Measurements from ENCODE around the gene GOT1.

The GOT1 gene

GRCh38 chr10:99459217-99459616 is 28.8 kb upstream of the GOT1 start:
- no peak for TF ChIP-seq CTCF (IDR thresholded peaks at IDR 0.05; ENCODE audit: insufficient read depth, low read depth, low read length, missing control alignments)
- no peak overlapping the region for H3K4me3 ChIP-seq (ENCODE audit: low read length)
- DNase-seq (ENCODE audit: low read depth): no peak

GRCh38 chr10:99457813-99458212 is 27.4 kb upstream of the GOT1 start:
- no peak overlapping the region for H3K4me3 ChIP-seq (ENCODE audit: low read length)
- no peak for TF ChIP-seq CTCF (IDR thresholded peaks at IDR 0.05; ENCODE audit: insufficient read depth, low read depth, low read length, missing control alignments)
- no peak for DNase-seq (ENCODE audit: low read depth)

GRCh38 chr10:99456931-99457288 is 26.5 kb upstream of the GOT1 start:
- no peak for DNase-seq (ENCODE audit: low read depth)
- no peak for TF ChIP-seq CTCF (IDR thresholded peaks at IDR 0.05; ENCODE audit: insufficient read depth, low read depth, low read length, missing control alignments)
- no peak overlapping the region for H3K4me3 ChIP-seq (ENCODE audit: low read length)

- peak; percentile 75 for DNase-seq (ENCODE audit: low read depth)
- H3K4me3 ChIP-seq (ENCODE audit: low read length): no peak overlapping the region
- TF ChIP-seq CTCF (IDR thresholded peaks at IDR 0.05; ENCODE audit: insufficient read depth, low read depth, low read length, missing control alignments): no peak
These were observed 25.9 kb upstream of the GOT1 start for GRCh38 chr10:99456207-99456930.

DNA sequence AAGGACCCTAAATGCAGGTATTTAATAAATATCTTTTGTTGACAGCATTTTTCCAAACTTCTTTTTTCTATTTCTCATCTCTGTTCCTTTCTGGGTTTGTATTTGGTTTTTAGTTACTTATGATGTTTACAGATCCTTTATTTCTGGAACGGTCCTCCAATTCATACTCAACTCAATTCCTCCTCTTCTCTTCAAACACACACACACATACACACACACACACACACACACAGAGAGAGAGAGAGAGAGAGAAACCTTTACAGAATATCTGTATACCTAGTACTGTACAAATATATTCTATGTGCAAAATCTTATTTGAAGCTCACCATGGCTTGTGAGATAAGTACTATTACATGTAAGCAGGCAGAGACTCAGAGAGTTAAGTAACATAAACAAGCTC is 21.6 kb upstream of the GOT1 start:
- DNase-seq (ENCODE audit: low read depth): no peak
- no peak for TF ChIP-seq CTCF (IDR thresholded peaks at IDR 0.05; ENCODE audit: insufficient read depth, low read depth, low read length, missing control alignments)
- no peak overlapping the region for H3K4me3 ChIP-seq (ENCODE audit: low read length)

- no peak for TF ChIP-seq CTCF (IDR thresholded peaks at IDR 0.05; ENCODE audit: insufficient read depth, low read depth, low read length, missing control alignments)
- no peak for DNase-seq (ENCODE audit: low read depth)
- H3K4me3 ChIP-seq (ENCODE audit: low read length): no peak overlapping the region
These were observed 21.0 kb upstream of the GOT1 start for GRCh38 chr10:99451499-99451788.

All from epithelial cell of esophagus (primary cell).